ENCODE measurements around the gene INPP5E.

- TF ChIP-seq CTCF (IDR thresholded peaks at IDR 0.05) (no peak), POLR2A (IDR thresholded peaks at IDR 0.05) (no peak)
Observed at GRCh38 chr9:136419092-136419420, 20.6 kb downstream of the INPP5E start.
